RWPE2 (cell line): ENCODE measurements around the gene HSD17B4.

ENCODE experiments used
- ATAC-seq: fragments of 200-7000 bp; cut with Tn5 transposase; 3 replicates; pipeline ENCODE4 v1.9.1; 2021; ENCODE audit warnings: low read depth
- DNase-seq: peaks from one replicate; pipeline ENCODE4 v3.0.0-alpha.2; 2020; ENCODE audit warnings: low spot score
- H3K27ac ChIP-seq: fragments of 450-650 bp; 2 replicates; pipeline ENCODE4 v1.5.1; 2017; ENCODE audit warnings: mild to moderate bottlenecking; ENCODE audit not compliant: poor library complexity, severe bottlenecking
- H3K27me3 ChIP-seq: fragments of 250-450 bp; sonication (Bioruptor Pico); 2 replicates; pipeline ENCODE4 v1.5.1; 2021; ENCODE audit warnings: mild to moderate bottlenecking, moderate library complexity; ENCODE audit not compliant: insufficient read depth, poor library complexity, severe bottlenecking
- H3K36me3 ChIP-seq: fragments of 250-450 bp; sonication (Bioruptor Pico); 2 replicates; pipeline ENCODE4 v1.5.1; 2020; ENCODE audit warnings: low read depth, mild to moderate bottlenecking, moderate library complexity
- H3K4me1 ChIP-seq: fragments of 250-450 bp; sonication (Bioruptor Pico); 2 replicates; pipeline ENCODE4 v1.5.1; 2021; ENCODE audit warnings: mild to moderate bottlenecking, moderate library complexity; ENCODE audit not compliant: insufficient read depth, poor library complexity, severe bottlenecking
- H3K4me3 ChIP-seq: fragments of 250-450 bp; sonication (Bioruptor Pico); 2 replicates; pipeline ENCODE4 v1.5.1; 2021; ENCODE audit warnings: mild to moderate bottlenecking, moderate library complexity; ENCODE audit not compliant: severe bottlenecking
- H3K9me3 ChIP-seq: fragments of 250-450 bp; sonication (Bioruptor Pico); 2 replicates; pipeline ENCODE4 v1.5.1; 2021; ENCODE audit warnings: mild to moderate bottlenecking, moderate library complexity; ENCODE audit not compliant: severe bottlenecking
- TF ChIP-seq, protein P1 (sequence below): fragments of 450-650 bp; IDR thresholded peaks from one replicate; pipeline ENCODE4 v1.5.1; 2017; ENCODE audit warnings: mild to moderate bottlenecking, moderate library complexity; ENCODE audit not compliant: poor library complexity, severe bottlenecking

HSD17B4 gene

DNA sequence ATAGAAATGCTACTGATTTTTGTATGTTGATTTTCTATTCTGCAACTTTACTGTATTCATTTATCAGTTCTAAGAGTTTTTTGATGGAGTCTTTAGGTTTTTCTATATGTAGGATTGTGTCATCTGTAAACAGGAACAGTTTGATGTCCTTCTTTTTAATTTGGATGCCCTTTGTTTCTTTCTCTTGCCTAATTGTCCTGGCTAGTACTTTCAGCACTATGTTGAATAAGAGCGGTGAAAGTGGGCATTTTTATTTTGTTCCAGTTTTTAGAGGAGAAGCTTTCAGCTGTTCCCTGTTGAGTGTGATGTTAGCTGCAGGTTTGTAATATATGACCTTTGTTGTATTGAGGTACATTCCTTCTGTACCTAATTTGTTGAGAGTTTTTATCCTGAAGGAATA lies 13.3 kb downstream of the HSD17B4 start:
- H3K36me3 ChIP-seq = peaks cover 5% of the 10 kb centered on the region; the same call in 1 of the 2 replicates
- DNase-seq (no peak), ATAC-seq (no peak)
- peaks cover 4% of the 10 kb centered on the region for H3K9me3 ChIP-seq
- H3K4me1 ChIP-seq = no peaks in the 10 kb centered on the region
- no peak overlapping the region for H3K27ac ChIP-seq
- no peaks in the 10 kb centered on the region for H3K27me3 ChIP-seq
- H3K4me3 ChIP-seq = no peak overlapping the region
- TF ChIP-seq, protein P1, sequence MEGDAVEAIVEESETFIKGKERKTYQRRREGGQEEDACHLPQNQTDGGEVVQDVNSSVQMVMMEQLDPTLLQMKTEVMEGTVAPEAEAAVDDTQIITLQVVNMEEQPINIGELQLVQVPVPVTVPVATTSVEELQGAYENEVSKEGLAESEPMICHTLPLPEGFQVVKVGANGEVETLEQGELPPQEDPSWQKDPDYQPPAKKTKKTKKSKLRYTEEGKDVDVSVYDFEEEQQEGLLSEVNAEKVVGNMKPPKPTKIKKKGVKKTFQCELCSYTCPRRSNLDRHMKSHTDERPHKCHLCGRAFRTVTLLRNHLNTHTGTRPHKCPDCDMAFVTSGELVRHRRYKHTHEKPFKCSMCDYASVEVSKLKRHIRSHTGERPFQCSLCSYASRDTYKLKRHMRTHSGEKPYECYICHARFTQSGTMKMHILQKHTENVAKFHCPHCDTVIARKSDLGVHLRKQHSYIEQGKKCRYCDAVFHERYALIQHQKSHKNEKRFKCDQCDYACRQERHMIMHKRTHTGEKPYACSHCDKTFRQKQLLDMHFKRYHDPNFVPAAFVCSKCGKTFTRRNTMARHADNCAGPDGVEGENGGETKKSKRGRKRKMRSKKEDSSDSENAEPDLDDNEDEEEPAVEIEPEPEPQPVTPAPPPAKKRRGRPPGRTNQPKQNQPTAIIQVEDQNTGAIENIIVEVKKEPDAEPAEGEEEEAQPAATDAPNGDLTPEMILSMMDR = no peak

DNA sequence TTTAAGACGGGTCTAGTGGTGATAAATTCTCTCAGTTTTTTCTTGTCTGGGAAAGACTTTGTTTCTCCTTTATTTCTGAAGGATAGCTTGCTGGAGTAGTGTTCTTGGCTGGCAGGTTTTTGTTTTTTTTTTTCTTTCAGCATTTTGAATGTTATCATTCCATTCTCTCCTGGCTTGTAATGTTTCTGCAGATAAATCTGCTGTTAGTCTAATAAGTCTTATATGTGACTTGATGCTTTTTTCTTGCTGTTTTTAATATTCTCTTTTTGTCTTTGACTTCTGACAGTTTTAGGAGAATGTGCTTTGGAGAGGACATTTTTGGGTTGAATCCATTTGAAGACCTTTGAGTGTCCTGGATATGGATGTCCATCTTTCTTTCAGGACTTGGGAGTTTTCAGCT lies 16.0 kb downstream of the HSD17B4 start:
- no peaks in the 10 kb centered on the region for H3K27me3 ChIP-seq
- no peak overlapping the region for H3K4me3 ChIP-seq
- no peak overlapping the region for H3K27ac ChIP-seq
- H3K36me3 ChIP-seq = peaks cover 12% of the 10 kb centered on the region
- TF ChIP-seq, protein P1 = no peak
- ATAC-seq (no peak), DNase-seq (no peak)
- H3K9me3 ChIP-seq = peaks cover 4% of the 10 kb centered on the region
- no peaks in the 10 kb centered on the region for H3K4me1 ChIP-seq

DNA sequence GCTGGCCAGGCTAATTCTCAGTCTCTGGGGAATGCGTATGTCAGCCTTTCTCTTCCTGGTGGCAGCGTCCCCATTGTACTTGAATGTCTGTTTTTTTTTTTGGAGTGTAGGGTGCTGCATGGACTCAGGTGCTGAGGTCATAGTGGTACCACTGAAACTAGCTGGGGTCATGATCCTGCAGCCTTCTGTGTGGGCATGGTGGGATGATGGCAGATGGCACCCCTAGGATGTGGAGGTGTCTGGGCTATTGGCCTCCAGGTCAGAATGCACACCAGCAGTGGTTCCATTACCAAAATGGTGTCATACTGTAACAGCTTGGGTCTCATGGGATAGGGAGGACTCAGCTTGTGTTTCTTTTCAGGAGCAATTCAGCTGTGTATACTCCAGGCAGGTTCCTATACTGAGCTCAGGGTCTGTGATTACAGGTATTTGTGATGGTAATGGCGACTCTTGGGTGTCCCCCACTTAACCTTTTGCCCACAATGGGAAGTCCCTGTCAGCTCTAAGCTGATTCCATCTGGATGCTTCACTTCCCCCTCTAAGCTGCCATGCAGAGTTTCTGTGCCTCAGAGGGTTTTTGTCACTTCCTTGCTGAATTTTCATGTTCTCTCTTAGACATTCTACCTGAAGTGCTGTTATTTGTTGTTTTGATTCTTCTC lies 17.9 kb downstream of the HSD17B4 start:
- Histone ChIP-seq H3K27me3 (no peaks in the 10 kb centered on the region), H3K27ac (no peak overlapping the region), H3K36me3 (peaks cover 23% of the 10 kb centered on the region), H3K4me1 (no peaks in the 10 kb centered on the region), H3K9me3 (peaks cover 4% of the 10 kb centered on the region), H3K4me3 (no peak overlapping the region)
- DNase-seq (no peak), ATAC-seq (no peak)
- TF ChIP-seq, protein P1 = no peak

DNA sequence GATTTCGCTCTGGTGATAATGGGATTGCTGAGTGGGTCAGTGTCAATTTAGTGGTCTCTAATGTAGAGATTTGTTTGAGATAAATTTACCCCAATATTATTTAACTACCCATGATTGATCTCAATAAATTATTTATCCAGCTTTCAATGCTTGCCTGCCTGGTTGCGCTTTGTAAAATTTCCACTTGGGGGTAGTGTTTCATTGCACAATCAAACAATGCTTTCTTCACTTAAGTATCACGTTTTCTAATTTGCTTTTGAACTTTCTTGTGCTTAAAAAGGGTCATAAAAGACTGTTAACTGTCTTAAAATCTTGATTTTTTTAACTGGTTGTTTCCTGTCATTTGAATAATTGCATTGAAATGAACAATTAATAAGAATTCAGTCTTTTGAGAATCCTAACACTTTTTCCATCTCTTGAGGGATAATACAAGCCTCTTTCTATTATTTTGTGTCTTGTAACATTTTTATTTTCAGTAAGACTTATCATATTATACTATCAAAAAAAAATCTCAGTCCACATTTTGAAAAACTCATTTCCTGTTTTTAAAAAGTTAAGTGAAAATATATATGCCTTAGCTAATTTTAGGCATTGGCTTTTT lies 18.7 kb downstream of the HSD17B4 start:
- DNase-seq = no peak
- no peak for ATAC-seq
- no peak overlapping the region for H3K27ac ChIP-seq
- peaks cover 30% of the 10 kb centered on the region for H3K36me3 ChIP-seq
- H3K4me1 ChIP-seq = no peaks in the 10 kb centered on the region
- TF ChIP-seq, protein P1 = peak; percentile 83
- H3K9me3 ChIP-seq = peaks cover 4% of the 10 kb centered on the region
- no peaks in the 10 kb centered on the region for H3K27me3 ChIP-seq
- no peak overlapping the region for H3K4me3 ChIP-seq

DNA sequence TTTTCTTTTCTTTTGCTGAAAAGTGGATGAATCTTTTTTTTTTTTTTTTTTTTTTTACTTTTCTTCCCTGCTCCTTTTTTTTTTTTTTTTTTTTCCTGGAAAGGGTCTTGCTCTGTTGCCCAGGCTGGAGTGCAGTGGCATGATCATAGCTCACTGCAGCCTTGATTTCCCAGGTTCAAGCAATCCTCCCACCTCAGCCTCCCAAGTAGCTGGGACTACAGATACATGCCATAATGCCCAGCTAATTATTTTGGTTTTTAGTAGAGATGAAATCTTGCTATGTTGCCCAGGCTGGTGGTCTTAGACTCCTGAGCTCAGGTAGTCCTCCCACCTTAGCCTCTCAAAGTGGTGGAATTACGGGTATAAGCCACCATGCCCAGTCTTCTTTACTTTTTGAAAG lies 20.9 kb downstream of the HSD17B4 start:
- no peak overlapping the region for H3K4me3 ChIP-seq
- H3K36me3 ChIP-seq = peaks cover 50% of the 10 kb centered on the region
- no peaks in the 10 kb centered on the region for H3K9me3 ChIP-seq
- no peaks in the 10 kb centered on the region for H3K4me1 ChIP-seq
- no peak overlapping the region for H3K27ac ChIP-seq
- TF ChIP-seq, protein P1 = no peak
- H3K27me3 ChIP-seq = no peaks in the 10 kb centered on the region
- no peak for DNase-seq
- no peak for ATAC-seq
